ENCODE data around the gene MYH14. TPM values are rescaled to one million over a fixed set of nuclear protein-coding genes. Genes with fewer than 3 reads are reported as not detected.

Gene MYH14
- polyA plus RNA-seq, 3 donors: 20.6 to 42.6 (median 21.9) TPM

GRCh38 chr19:50359328-50359818, 156.0 kb downstream of the MYH14 start:
- 92 to 97% (median 92%) methylated on average over 11 of the region's 11 CpGs for WGBS, 3 donors
- H3K27ac ChIP-seq (ENCODE audit: low read depth, low read length): no peak overlapping the region

Other genes with a start within 250 kb of the MYH14 start
- 1 to 10 TPM in 2 of 3 donors, under 1 TPM in 1; 0.35 to 3.2 (median 1.9) TPM for gene SIGLEC11, start 242.4 kb upstream of the MYH14 start, polyA plus RNA-seq
- gene VRK3, start 178.2 kb upstream of the MYH14 start, polyA plus RNA-seq: 10 to 100 TPM; 20.0 to 25.9 (median 25.6) TPM
- 1 to 10 TPM; 2.1 to 2.5 (median 2.4) TPM for gene ZNF473, start 177.6 kb upstream of the MYH14 start, polyA plus RNA-seq
- gene IZUMO2, start 40.3 kb upstream of the MYH14 start, polyA plus RNA-seq: not detected
- gene KCNC3, start 125.8 kb downstream of the MYH14 start, polyA plus RNA-seq: 1 to 10 TPM in 1 of 3 donors, under 1 TPM in 2; 0.51 to 1.4 (median 0.67) TPM
- 1 to 10 TPM in 2 of 3 donors, under 1 TPM in 1; 0.28 to 2.1 (median 1.4) TPM for gene NAPSA, start 162.0 kb downstream of the MYH14 start, polyA plus RNA-seq
- 10 to 100 TPM; 37.0 to 87.1 (median 79.2) TPM for gene NR1H2, start 172.8 kb downstream of the MYH14 start, polyA plus RNA-seq
- gene POLD1, start 180.7 kb downstream of the MYH14 start, polyA plus RNA-seq: 10 to 100 TPM; 12.1 to 23.8 (median 13.5) TPM
- gene SPIB, start 215.3 kb downstream of the MYH14 start, polyA plus RNA-seq: 1 to 10 TPM in 1 of 3 donors, under 1 TPM in 2; 0.34 to 1.4 (median 0.46) TPM
- under 1 TPM; 0.06 to 0.34 (median 0.15) TPM for gene MYBPC2, start 229.3 kb downstream of the MYH14 start, polyA plus RNA-seq